OCI-LY1 (cell line): ENCODE data around the gene SMIM22.

Source experiments
- H2AFZ ChIP-seq: fragments of 200-600 bp; sonication (generic), shearing (Covaris generic); 2 replicates; pipeline ENCODE4 v1.6.0; 2014; ENCODE audit warnings: antibody characterized with exemption, mild to moderate bottlenecking, low read length
- H3F3A ChIP-seq: fragments of 200-600 bp; sonication (generic), shearing (Covaris generic); 2 replicates; pipeline ENCODE4 v1.6.0; 2014; ENCODE audit warnings: mild to moderate bottlenecking, antibody characterized with exemption, low read length, moderate library complexity; ENCODE audit not compliant: insufficient read depth
- H3K27ac ChIP-seq: fragments of 200-600 bp; sonication (generic); 2 replicates; pipeline ENCODE4 v1.5.1; 2014; ENCODE audit warnings: low read length, mixed run types, mild to moderate bottlenecking, low read depth; ENCODE audit not compliant: poor library complexity, severe bottlenecking
- H3K27me3 ChIP-seq: fragments of 200-600 bp; sonication (generic); 2 replicates; pipeline ENCODE4 v1.6.0; 2014; ENCODE audit warnings: antibody characterized with exemption, mild to moderate bottlenecking, low read length, moderate library complexity; ENCODE audit not compliant: insufficient read depth
- H3K36me3 ChIP-seq: fragments of 200-600 bp; sonication (generic); 2 replicates; pipeline ENCODE4 v1.6.1; 2014; ENCODE audit warnings: mild to moderate bottlenecking, antibody characterized with exemption, low read length, moderate library complexity, mixed read lengths; ENCODE audit not compliant: insufficient read depth
- H3K4me1 ChIP-seq: fragments of 200-600 bp; sonication (generic); 2 replicates; pipeline ENCODE4 v1.5.1; 2014; ENCODE audit warnings: mild to moderate bottlenecking, low read length, moderate library complexity; ENCODE audit not compliant: insufficient read depth, severe bottlenecking
- H3K4me2 ChIP-seq: fragments of 200-600 bp; sonication (generic), shearing (Covaris generic); 2 replicates; pipeline ENCODE4 v1.6.1; 2014; ENCODE audit warnings: low read length
- H3K4me3 ChIP-seq: fragments of 200-600 bp; sonication (generic); 2 replicates; pipeline ENCODE4 v1.5.1; 2014; ENCODE audit warnings: low read length, low read depth, mild to moderate bottlenecking, mixed read lengths; ENCODE audit not compliant: poor library complexity, severe bottlenecking
- H3K79me2 ChIP-seq: fragments of 200-600 bp; shearing (Covaris generic); 2 replicates; pipeline ENCODE4 v1.6.1; 2016; ENCODE audit warnings: mixed run types, low read length, mixed read lengths; ENCODE audit not compliant: insufficient read depth
- H3K9ac ChIP-seq: fragments of 200-600 bp; sonication (generic), shearing (Covaris generic); 2 replicates; pipeline ENCODE4 v1.6.1; 2014; ENCODE audit warnings: mild to moderate bottlenecking, low read length, mixed read lengths
- H3K9me2 ChIP-seq: fragments of 200-600 bp; sonication (generic), shearing (Covaris generic); 2 replicates; pipeline ENCODE4 v1.6.1; 2014; ENCODE audit warnings: low read depth, mild to moderate bottlenecking, low read length, mixed read lengths
- H3K9me3 ChIP-seq: fragments of 200-600 bp; shearing (Covaris generic); 2 replicates; pipeline ENCODE4 v1.6.1; 2014; ENCODE audit warnings: low read length, mixed read lengths
- H4K20me1 ChIP-seq: fragments of 200-600 bp; sonication (generic), shearing (Covaris generic); 2 replicates; pipeline ENCODE4 v1.6.0; 2016; ENCODE audit warnings: mild to moderate bottlenecking, low read length; ENCODE audit not compliant: insufficient read depth
- EZH2 ChIP-seq: fragments of 200-600 bp; sonication (generic), shearing (Covaris generic); IDR thresholded peaks from 2 replicates; pipeline ENCODE4 v1.8.0; 2017; ENCODE audit warnings: borderline replicate concordance, mixed run types, mild to moderate bottlenecking, antibody characterized with exemption, low read length, moderate library complexity, mixed read lengths
- TF ChIP-seq, protein P1 (sequence below): fragments of 200-600 bp; sonication (generic), shearing (Covaris generic); IDR thresholded peaks from 2 replicates; pipeline ENCODE4 v1.5.1; 2017; ENCODE audit warnings: mild to moderate bottlenecking, antibody characterized with exemption, low read length, moderate library complexity, mixed read lengths

SMIM22 gene

GRCh38 chr16:4762205-4762604 is 33.0 kb upstream of the SMIM22 start:
- Histone ChIP-seq H3K79me2 (no peaks in the 10 kb centered on the region), H3K4me1 (peaks cover 7% of the 10 kb centered on the region), H3K4me2 (no peak overlapping the region), H3K4me3 (no peak overlapping the region), H3K36me3 (peaks cover 54% of the 10 kb centered on the region), H3K9me2 (no peaks in the 10 kb centered on the region), H3K27me3 (no peaks in the 10 kb centered on the region), H3K9ac (no peak overlapping the region), H3K27ac (no peak overlapping the region), H2AFZ (no peak overlapping the region), H3F3A (no peaks in the 10 kb centered on the region), H4K20me1 (no peaks in the 10 kb centered on the region), H3K9me3 (no peaks in the 10 kb centered on the region)
- no peak for TF ChIP-seq EZH2
- TF ChIP-seq, protein P1, sequence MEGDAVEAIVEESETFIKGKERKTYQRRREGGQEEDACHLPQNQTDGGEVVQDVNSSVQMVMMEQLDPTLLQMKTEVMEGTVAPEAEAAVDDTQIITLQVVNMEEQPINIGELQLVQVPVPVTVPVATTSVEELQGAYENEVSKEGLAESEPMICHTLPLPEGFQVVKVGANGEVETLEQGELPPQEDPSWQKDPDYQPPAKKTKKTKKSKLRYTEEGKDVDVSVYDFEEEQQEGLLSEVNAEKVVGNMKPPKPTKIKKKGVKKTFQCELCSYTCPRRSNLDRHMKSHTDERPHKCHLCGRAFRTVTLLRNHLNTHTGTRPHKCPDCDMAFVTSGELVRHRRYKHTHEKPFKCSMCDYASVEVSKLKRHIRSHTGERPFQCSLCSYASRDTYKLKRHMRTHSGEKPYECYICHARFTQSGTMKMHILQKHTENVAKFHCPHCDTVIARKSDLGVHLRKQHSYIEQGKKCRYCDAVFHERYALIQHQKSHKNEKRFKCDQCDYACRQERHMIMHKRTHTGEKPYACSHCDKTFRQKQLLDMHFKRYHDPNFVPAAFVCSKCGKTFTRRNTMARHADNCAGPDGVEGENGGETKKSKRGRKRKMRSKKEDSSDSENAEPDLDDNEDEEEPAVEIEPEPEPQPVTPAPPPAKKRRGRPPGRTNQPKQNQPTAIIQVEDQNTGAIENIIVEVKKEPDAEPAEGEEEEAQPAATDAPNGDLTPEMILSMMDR = no peak

DNA sequence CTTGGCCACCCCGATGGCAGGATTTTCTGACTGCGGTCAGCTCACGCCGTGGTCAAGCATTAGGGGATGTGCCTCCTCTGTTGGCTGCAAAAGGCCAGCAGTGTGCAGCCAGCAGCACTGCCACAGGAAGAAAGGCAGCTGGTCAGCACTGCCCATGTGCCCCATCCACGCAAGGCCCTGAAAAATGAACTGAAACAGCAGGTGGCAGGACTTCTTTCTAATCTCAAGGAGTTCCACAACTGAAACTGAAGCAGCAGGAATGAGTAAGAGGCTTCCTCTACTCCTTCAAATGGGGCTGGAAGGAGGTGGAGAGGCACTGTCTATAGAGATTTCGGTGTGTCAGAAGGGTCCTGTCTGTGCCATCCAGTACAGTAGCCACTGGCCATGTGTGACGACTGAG is 31.4 kb upstream of the SMIM22 start:
- Histone ChIP-seq H3K4me1 (peaks cover 13% of the 10 kb centered on the region), H3K9me2 (no peaks in the 10 kb centered on the region), H3K36me3 (peaks cover 43% of the 10 kb centered on the region), H2AFZ (no peak overlapping the region), H3F3A (no peaks in the 10 kb centered on the region), H3K79me2 (no peaks in the 10 kb centered on the region), H3K4me2 (no peak overlapping the region), H3K9me3 (no peaks in the 10 kb centered on the region), H3K9ac (no peak overlapping the region), H3K27ac (no peak overlapping the region), H3K4me3 (no peak overlapping the region), H4K20me1 (no peaks in the 10 kb centered on the region), H3K27me3 (no peaks in the 10 kb centered on the region)
- TF ChIP-seq EZH2 = no peak
- TF ChIP-seq, protein P1 = no peak

DNA sequence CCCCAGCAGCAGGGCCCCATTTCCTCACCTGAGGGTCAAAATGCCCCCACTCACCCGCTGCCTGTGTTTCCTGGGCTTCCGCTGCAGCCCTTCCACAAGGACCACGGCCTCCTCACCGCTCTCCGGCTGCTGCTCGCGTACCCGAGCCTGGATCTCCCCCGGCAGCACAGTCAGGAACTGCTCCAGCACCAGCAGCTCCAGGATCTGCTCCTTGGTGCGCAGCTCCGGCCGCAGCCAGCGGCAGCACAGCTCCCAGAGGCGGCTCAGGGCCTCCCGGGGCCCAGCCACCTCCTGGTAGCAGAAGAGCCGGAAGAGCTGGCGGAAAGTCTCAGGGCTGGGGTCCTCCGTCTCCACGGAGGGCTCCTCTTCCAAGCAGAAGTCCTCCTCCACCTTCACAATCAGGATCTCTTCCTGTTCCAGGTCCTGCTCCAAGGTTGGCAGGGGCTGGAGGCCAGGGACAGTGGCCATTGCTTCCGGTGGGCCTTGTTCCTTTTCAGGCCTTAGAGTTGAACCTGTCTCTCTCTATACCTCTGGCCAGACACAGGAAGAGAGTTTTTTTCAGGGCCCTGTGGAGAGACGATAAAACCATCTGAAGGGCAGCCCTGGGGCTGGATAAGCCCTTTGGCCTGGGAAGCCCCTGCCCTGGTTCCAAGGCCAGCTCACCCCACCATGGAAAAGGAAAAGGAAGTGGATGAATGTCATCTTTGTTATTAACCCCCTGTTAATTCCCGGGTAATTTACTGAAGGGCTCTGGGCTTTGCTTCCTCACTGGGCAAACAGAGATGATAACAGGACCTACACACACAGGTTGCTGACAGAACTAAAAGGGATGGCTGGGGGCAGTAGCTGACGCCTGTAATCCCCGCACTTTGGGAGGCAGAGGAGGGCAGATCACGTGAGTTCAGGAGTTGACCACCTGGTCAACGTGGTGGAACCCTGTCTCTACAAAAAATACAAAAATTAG is 29.4 kb upstream of the SMIM22 start:
- H3K9me3 ChIP-seq = no peaks in the 10 kb centered on the region
- peaks cover 9% of the 10 kb centered on the region; the same call in 1 of the 2 replicates for H3F3A ChIP-seq
- H3K36me3 ChIP-seq = peaks cover 25% of the 10 kb centered on the region
- H3K4me2 ChIP-seq = peak overlapping the region; percentile 81
- H3K27me3 ChIP-seq = no peaks in the 10 kb centered on the region
- H3K9ac ChIP-seq = peak overlapping the region; percentile 85
- no peaks in the 10 kb centered on the region for H3K79me2 ChIP-seq
- H3K4me3 ChIP-seq = peak overlapping the region; percentile 86
- H3K4me1 ChIP-seq = peaks cover 13% of the 10 kb centered on the region
- no peaks in the 10 kb centered on the region for H3K9me2 ChIP-seq
- H2AFZ ChIP-seq = no peak overlapping the region
- TF ChIP-seq EZH2 = no peak
- TF ChIP-seq, protein P1 = no peak
- H3K27ac ChIP-seq = no peak overlapping the region
- no peaks in the 10 kb centered on the region for H4K20me1 ChIP-seq
